Measurements from ENCODE around the gene OPN1SW.

DNA sequence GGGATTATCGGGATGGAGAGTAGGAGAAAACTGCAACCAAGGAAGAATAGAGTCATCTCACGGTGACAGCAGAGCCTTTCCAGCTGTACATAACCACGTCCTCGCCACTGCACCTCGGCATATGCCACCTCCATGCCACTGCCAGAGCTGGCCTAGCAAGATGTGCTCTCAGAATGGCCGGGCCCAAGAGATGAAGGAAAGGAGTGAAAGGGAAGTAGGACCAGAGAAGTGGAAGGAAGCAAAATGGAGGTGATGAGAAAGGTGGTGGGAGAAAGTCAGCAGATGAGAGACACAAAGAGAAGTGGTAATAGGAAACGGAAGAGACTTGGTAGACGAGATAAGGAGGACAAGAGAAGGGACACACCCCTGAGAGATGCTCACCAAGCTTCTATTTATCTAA lies 44.4 kb downstream of the OPN1SW start:
- no peak for TF ChIP-seq EP300 (IDR thresholded peaks at IDR 0.05)
- TF ChIP-seq, protein P1, sequence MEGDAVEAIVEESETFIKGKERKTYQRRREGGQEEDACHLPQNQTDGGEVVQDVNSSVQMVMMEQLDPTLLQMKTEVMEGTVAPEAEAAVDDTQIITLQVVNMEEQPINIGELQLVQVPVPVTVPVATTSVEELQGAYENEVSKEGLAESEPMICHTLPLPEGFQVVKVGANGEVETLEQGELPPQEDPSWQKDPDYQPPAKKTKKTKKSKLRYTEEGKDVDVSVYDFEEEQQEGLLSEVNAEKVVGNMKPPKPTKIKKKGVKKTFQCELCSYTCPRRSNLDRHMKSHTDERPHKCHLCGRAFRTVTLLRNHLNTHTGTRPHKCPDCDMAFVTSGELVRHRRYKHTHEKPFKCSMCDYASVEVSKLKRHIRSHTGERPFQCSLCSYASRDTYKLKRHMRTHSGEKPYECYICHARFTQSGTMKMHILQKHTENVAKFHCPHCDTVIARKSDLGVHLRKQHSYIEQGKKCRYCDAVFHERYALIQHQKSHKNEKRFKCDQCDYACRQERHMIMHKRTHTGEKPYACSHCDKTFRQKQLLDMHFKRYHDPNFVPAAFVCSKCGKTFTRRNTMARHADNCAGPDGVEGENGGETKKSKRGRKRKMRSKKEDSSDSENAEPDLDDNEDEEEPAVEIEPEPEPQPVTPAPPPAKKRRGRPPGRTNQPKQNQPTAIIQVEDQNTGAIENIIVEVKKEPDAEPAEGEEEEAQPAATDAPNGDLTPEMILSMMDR (IDR thresholded peaks at IDR 0.05): no peak
- no peak for TF ChIP-seq POLR2A (IDR thresholded peaks at IDR 0.05)
